HepG2 (cell line): Measurements from ENCODE around the gene ZNF524. TPM values are rescaled to one million over a fixed set of nuclear protein-coding genes. Genes with fewer than 3 reads are reported as not detected.

Experiments used
- ATF1 ChIP-seq: IDR thresholded peaks from 2 replicates; pipeline ENCODE4 v1.6.1; 2016; ENCODE audit warnings: mild to moderate bottlenecking, control low read depth
- ETV6 ChIP-seq: sonication (generic); formaldehyde crosslinking; conservative IDR thresholded peaks from 2 replicates; pipeline ENCODE4 v1.4.0; 2020; ENCODE audit warnings: missing genetic modification reagents
- HIVEP1 ChIP-seq: sonication (generic); formaldehyde crosslinking; IDR thresholded peaks from 2 replicates; pipeline ENCODE4 v1.4.0; 2020; ENCODE audit warnings: mild to moderate bottlenecking, missing genetic modification reagents
- HOXA5 ChIP-seq: sonication (generic); formaldehyde crosslinking; IDR thresholded peaks from 2 replicates; pipeline ENCODE4 v1.4.0; 2020; ENCODE audit warnings: missing genetic modification reagents
- ISL2 ChIP-seq: sonication (generic); formaldehyde crosslinking; IDR thresholded peaks from 2 replicates; pipeline ENCODE4 v1.5.0; 2020; ENCODE audit warnings: missing genetic modification reagents
- ISX ChIP-seq: sonication (generic); formaldehyde crosslinking; conservative IDR thresholded peaks from 2 replicates; pipeline ENCODE4 v1.5.0; 2020; ENCODE audit warnings: missing genetic modification reagents
- KDM2A ChIP-seq: sonication (generic); formaldehyde crosslinking; IDR thresholded peaks from 2 replicates; pipeline ENCODE4 v1.4.0; 2020; ENCODE audit warnings: low read depth, missing genetic modification reagents, borderline replicate concordance
- SOX5 ChIP-seq: IDR thresholded peaks from 2 replicates; pipeline ENCODE4 v1.6.1; 2016; ENCODE audit warnings: borderline replicate concordance
- ZBTB7B ChIP-seq: sonication (generic); formaldehyde crosslinking; IDR thresholded peaks from 2 replicates; pipeline ENCODE4 v1.4.0; 2020; ENCODE audit warnings: missing genetic modification reagents
- ZMYM2 ChIP-seq: sonication (generic); formaldehyde crosslinking; IDR thresholded peaks from 2 replicates; pipeline ENCODE4 v1.8.0; 2022; ENCODE audit warnings: mild to moderate bottlenecking, missing genetic modification reagents
- ZNF570 ChIP-seq: sonication (generic); formaldehyde crosslinking; IDR thresholded peaks from 2 replicates; pipeline ENCODE4 v1.4.0; 2020; ENCODE audit warnings: mild to moderate bottlenecking, missing genetic modification reagents, borderline replicate concordance
- polyA plus RNA-seq, 8 experiments: library from polyadenylated mRNA; depleted of rRNA in 3 of 8; stranded (reverse) in 7 of 8; unstranded in 1 of 8; fragments of >200 nt; fragmentation: Illumina TruSeq in 4 of 8; extraction: Trizol in 4 of 8; gene quantifications; 2 replicates each; pipeline versions ENCODE4 v1.2.1 to v1.2.3, GENCODE V29; 2011 to 2016; ENCODE audit warnings: low read depth in 4 of 8, missing spikeins in 1 of 8, mixed read lengths in 1 of 8; ENCODE audit not compliant: insufficient read depth in 1 of 8
- total RNA-seq, 5 experiments: library from RNA; depleted of rRNA; stranded (reverse); fragments of >200 nt; fragmentation: Illumina TruSeq; extraction: Trizol; gene quantifications; 2 replicates each; pipeline ENCODE4 v1.2.3, GENCODE V29; 2016; ENCODE audit warnings: low read depth in 1 of 5
- TF ChIP-seq, protein P1 (sequence below): sonication (generic); formaldehyde crosslinking; IDR thresholded peaks from 2 replicates; pipeline ENCODE4 v1.5.1; 2020; ENCODE audit warnings: mild to moderate bottlenecking, missing genetic modification reagents, moderate library complexity
- TF ChIP-seq, protein P2 (sequence below): sonication (generic); formaldehyde crosslinking; IDR thresholded peaks from 2 replicates; pipeline ENCODE4 v1.4.0; 2020; ENCODE audit warnings: mild to moderate bottlenecking, low read depth, missing genetic modification reagents
- TF ChIP-seq, protein P3 (sequence below): sonication (generic); formaldehyde crosslinking; IDR thresholded peaks from 2 replicates; pipeline ENCODE4 v1.4.0; 2020; ENCODE audit warnings: mild to moderate bottlenecking, missing genetic modification reagents
- TF ChIP-seq, protein P4 (sequence below): sonication (generic); formaldehyde crosslinking; IDR thresholded peaks from 2 replicates; pipeline ENCODE4 v1.5.0; 2020; ENCODE audit warnings: mild to moderate bottlenecking, low read depth, missing genetic modification reagents, borderline replicate concordance
- TF ChIP-seq, protein P5 (sequence below): conservative IDR thresholded peaks from 2 replicates; pipeline ENCODE4 v1.6.1; 2018; ENCODE audit warnings: missing genetic modification reagents
- TF ChIP-seq, protein P6 (sequence below): sonication (generic); formaldehyde crosslinking; IDR thresholded peaks from 2 replicates; pipeline ENCODE4 v1.4.0; 2020; ENCODE audit warnings: missing genetic modification reagents

Gene ZNF524
- total and polyA plus RNA-seq, 2 of the 13 experiments (the other 11 are each of a cell fraction or from before 2014, with no cell fraction given): 3.2 to 4.6 TPM

DNA sequence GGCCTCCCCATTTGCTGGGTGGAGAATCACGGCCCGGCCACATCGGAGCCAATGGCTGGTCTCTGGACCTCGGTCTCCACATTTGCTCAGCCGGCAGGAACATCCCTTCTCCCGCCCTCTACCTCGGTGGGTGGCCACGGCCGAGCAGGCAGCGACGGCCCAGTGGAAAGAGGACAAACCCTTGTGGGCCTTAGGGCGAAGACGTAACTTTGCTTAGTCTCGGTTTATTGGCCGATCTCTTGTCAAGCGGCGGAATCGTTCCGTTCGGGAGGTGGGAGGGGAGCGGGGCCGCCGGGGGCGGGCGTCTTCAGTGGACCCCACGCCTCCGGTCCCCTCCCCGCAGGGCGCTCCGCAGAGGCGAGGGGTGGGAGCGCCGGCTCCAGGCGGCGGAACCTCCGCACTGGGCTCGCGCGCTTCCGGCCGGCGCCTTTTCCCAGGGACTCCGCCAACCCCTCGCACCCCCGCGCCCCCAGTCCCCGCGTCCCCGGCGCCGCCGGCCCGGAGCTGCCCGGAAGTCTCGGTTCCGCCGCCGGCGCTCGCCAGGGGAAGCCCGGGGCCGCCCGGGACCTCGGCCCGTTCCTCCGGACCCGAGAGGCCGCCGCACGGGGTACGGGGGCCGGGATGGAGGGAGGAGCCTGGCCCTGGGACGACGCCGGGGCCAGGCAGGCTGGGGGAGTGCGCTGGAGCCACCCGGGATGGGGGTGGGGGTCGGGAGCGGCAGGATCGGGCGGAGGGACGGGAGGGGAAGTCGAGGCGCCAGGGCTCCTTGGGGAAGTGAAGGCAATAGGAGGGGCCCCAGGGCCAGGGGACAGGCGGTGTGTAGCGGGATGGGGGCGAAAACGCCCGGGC lies 40.7 kb downstream of the ZNF524 start, which contains the start of gene ZNF580 (continued):
- TF ChIP-seq, protein P1, sequence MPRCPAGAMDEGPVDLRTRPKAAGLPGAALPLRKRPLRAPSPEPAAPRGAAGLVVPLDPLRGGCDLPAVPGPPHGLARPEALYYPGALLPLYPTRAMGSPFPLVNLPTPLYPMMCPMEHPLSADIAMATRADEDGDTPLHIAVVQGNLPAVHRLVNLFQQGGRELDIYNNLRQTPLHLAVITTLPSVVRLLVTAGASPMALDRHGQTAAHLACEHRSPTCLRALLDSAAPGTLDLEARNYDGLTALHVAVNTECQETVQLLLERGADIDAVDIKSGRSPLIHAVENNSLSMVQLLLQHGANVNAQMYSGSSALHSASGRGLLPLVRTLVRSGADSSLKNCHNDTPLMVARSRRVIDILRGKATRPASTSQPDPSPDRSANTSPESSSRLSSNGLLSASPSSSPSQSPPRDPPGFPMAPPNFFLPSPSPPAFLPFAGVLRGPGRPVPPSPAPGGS (CRISPR knock-in tag): 0 out of 2 replicates have a peak, but pooled peaks have one; percentile 5
- 0 out of 2 replicates have a peak, but pooled peaks have one; percentile 33 for TF ChIP-seq ZBTB7B
- TF ChIP-seq ATF1 (CRISPR knock-in tag): no peak
- no peak for TF ChIP-seq ZNF570 (CRISPR knock-in tag)
- TF ChIP-seq, protein P2, sequence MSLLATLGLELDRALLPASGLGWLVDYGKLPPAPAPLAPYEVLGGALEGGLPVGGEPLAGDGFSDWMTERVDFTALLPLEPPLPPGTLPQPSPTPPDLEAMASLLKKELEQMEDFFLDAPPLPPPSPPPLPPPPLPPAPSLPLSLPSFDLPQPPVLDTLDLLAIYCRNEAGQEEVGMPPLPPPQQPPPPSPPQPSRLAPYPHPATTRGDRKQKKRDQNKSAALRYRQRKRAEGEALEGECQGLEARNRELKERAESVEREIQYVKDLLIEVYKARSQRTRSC (CRISPR knock-in tag): 0 out of 2 replicates have a peak, but pooled peaks have one; percentile 50
- no peak for TF ChIP-seq HIVEP1 (CRISPR knock-in tag)
- TF ChIP-seq, protein P3, sequence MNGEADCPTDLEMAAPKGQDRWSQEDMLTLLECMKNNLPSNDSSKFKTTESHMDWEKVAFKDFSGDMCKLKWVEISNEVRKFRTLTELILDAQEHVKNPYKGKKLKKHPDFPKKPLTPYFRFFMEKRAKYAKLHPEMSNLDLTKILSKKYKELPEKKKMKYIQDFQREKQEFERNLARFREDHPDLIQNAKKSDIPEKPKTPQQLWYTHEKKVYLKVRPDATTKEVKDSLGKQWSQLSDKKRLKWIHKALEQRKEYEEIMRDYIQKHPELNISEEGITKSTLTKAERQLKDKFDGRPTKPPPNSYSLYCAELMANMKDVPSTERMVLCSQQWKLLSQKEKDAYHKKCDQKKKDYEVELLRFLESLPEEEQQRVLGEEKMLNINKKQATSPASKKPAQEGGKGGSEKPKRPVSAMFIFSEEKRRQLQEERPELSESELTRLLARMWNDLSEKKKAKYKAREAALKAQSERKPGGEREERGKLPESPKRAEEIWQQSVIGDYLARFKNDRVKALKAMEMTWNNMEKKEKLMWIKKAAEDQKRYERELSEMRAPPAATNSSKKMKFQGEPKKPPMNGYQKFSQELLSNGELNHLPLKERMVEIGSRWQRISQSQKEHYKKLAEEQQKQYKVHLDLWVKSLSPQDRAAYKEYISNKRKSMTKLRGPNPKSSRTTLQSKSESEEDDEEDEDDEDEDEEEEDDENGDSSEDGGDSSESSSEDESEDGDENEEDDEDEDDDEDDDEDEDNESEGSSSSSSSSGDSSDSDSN (CRISPR knock-in tag): peak; percentile 87
- TF ChIP-seq HOXA5 (CRISPR knock-in tag): no peak
- 0 out of 2 replicates have a peak, but pooled peaks have one; percentile 12 for TF ChIP-seq ETV6 (CRISPR knock-in tag)
- TF ChIP-seq, protein P4, sequence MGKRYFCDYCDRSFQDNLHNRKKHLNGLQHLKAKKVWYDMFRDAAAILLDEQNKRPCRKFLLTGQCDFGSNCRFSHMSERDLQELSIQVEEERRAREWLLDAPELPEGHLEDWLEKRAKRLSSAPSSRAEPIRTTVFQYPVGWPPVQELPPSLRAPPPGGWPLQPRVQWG: 0 out of 2 replicates have a peak, but pooled peaks have one; percentile 58
- TF ChIP-seq, protein P5, sequence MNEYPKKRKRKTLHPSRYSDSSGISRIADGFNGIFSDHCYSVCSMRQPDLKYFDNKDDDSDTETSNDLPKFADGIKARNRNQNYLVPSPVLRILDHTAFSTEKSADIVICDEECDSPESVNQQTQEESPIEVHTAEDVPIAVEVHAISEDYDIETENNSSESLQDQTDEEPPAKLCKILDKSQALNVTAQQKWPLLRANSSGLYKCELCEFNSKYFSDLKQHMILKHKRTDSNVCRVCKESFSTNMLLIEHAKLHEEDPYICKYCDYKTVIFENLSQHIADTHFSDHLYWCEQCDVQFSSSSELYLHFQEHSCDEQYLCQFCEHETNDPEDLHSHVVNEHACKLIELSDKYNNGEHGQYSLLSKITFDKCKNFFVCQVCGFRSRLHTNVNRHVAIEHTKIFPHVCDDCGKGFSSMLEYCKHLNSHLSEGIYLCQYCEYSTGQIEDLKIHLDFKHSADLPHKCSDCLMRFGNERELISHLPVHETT: peak; percentile 93
- TF ChIP-seq ZMYM2 (CRISPR knock-in tag): no peak
- peak; percentile 94 for TF ChIP-seq KDM2A (CRISPR knock-in tag)
- TF ChIP-seq, protein P6, sequence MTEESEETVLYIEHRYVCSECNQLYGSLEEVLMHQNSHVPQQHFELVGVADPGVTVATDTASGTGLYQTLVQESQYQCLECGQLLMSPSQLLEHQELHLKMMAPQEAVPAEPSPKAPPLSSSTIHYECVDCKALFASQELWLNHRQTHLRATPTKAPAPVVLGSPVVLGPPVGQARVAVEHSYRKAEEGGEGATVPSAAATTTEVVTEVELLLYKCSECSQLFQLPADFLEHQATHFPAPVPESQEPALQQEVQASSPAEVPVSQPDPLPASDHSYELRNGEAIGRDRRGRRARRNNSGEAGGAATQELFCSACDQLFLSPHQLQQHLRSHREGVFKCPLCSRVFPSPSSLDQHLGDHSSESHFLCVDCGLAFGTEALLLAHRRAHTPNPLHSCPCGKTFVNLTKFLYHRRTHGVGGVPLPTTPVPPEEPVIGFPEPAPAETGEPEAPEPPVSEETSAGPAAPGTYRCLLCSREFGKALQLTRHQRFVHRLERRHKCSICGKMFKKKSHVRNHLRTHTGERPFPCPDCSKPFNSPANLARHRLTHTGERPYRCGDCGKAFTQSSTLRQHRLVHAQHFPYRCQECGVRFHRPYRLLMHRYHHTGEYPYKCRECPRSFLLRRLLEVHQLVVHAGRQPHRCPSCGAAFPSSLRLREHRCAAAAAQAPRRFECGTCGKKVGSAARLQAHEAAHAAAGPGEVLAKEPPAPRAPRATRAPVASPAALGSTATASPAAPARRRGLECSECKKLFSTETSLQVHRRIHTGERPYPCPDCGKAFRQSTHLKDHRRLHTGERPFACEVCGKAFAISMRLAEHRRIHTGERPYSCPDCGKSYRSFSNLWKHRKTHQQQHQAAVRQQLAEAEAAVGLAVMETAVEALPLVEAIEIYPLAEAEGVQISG: peak; percentile 83
- no peak for TF ChIP-seq ISX (CRISPR knock-in tag)
- TF ChIP-seq ISL2 (CRISPR knock-in tag): peak; percentile 26; the same call in 1 of the 2 replicates
- TF ChIP-seq SOX5 (CRISPR knock-in tag): peak; percentile 8; the same call in 1 of the 2 replicates
